Smooth muscle cell of the brain vasculature (primary cell): ENCODE data around the gene EI24.

ENCODE experiments used
- DNase-seq: peaks from one replicate; pipeline ENCODE4 v3.0.0-alpha.2; 2012; ENCODE audit warnings: low read depth, low spot score

Gene EI24

GRCh38 chr11:125626288-125626950, 57.1 kb downstream of the EI24 start:
- peak; percentile 54 for DNase-seq

- no peak for DNase-seq
Measured at GRCh38 chr11:125627236-125627910, 58.1 kb downstream of the EI24 start.
